ENCODE measurements around the gene TUBG2. TPM values are rescaled to one million over a fixed set of nuclear protein-coding genes. Genes with fewer than 3 reads are reported as not detected.

TUBG2 gene
- total RNA-seq, 1 experiment from 2014 or later: 20.9 TPM

DNA sequence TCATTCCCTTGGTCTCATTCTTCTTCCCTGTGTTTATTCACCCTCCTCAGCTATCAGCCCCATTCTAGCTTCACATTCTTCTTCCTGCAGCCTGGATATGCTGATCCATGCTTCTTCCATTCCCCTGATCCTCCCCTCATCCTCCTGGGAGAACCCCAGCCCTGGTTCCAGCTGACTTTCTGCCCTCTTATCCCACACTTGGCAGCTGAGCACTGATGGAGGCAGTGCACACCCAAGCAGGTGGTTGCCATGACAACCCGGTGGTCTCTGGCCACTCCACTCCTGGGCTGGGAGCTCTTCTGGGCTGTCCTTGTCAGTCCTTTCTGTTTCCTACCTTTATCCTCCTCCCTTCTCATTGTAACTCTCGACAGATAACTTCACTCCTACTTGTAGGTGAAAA is 16.7 kb upstream of the TUBG2 start (continued):
- TF ChIP-seq, protein P1, sequence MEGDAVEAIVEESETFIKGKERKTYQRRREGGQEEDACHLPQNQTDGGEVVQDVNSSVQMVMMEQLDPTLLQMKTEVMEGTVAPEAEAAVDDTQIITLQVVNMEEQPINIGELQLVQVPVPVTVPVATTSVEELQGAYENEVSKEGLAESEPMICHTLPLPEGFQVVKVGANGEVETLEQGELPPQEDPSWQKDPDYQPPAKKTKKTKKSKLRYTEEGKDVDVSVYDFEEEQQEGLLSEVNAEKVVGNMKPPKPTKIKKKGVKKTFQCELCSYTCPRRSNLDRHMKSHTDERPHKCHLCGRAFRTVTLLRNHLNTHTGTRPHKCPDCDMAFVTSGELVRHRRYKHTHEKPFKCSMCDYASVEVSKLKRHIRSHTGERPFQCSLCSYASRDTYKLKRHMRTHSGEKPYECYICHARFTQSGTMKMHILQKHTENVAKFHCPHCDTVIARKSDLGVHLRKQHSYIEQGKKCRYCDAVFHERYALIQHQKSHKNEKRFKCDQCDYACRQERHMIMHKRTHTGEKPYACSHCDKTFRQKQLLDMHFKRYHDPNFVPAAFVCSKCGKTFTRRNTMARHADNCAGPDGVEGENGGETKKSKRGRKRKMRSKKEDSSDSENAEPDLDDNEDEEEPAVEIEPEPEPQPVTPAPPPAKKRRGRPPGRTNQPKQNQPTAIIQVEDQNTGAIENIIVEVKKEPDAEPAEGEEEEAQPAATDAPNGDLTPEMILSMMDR (IDR thresholded peaks at IDR 0.05 in 2 of 3, conservative IDR thresholded peaks at IDR 0.05 in 1 of 3; ENCODE audit: borderline replicate concordance in 1 of 3, insufficient read depth in 1 of 3, low read depth in 2 of 3, low read length in 2 of 3): no peak
- no peak for TF ChIP-seq EZH2phosphoT487 (IDR thresholded peaks at IDR 0.05; ENCODE audit: borderline replicate concordance)
- TF ChIP-seq JUND (IDR thresholded peaks at IDR 0.05): no peak
- TF ChIP-seq ZNF274 (IDR thresholded peaks at IDR 0.05; ENCODE audit: low read depth, low read length): no peak

DNA sequence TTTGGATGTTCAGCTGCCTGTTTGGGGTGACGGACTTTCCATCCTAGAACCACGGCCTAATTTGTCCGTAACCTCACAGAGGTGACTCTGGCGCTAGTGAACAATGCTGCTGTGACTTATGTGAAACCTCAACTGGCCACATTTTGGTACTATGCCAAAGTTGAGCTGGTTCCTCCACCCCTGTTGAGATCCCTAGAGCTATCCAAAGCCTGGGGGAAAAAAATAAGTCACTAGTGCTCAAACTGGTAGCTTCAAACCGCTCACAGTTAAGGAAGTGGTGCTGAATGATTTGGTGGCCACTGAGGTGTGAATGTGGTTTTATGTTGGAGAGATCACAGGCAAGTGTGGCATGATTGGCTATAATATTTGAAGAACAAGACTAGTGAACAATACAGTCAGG is 11.3 kb upstream of the TUBG2 start:
- TF ChIP-seq, protein P2, sequence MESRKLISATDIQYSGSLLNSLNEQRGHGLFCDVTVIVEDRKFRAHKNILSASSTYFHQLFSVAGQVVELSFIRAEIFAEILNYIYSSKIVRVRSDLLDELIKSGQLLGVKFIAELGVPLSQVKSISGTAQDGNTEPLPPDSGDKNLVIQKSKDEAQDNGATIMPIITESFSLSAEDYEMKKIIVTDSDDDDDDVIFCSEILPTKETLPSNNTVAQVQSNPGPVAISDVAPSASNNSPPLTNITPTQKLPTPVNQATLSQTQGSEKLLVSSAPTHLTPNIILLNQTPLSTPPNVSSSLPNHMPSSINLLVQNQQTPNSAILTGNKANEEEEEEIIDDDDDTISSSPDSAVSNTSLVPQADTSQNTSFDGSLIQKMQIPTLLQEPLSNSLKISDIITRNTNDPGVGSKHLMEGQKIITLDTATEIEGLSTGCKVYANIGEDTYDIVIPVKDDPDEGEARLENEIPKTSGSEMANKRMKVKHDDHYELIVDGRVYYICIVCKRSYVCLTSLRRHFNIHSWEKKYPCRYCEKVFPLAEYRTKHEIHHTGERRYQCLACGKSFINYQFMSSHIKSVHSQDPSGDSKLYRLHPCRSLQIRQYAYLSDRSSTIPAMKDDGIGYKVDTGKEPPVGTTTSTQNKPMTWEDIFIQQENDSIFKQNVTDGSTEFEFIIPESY (IDR thresholded peaks at IDR 0.05; ENCODE audit: extremely low read depth, insufficient replicate concordance, low read length): no peak
- no peak overlapping the region for H3K4me3 ChIP-seq (replicated peaks in 1 of 2; ENCODE audit: low read depth in 1 of 2, low read length in 2 of 2)
- H3K27ac ChIP-seq (ENCODE audit: low read depth, low read length): no peak overlapping the region
- ChIA-PET POLR2A (no interaction called here), RAD21 (ENCODE audit: low non-redundant PET in 1 of 2, low total read pairs in 2 of 2, uncharacterized antibody in 2 of 2, unreplicated experiment in 2 of 2) (no interaction called here), CTCF (no interaction called here)
- no peaks in the 10 kb centered on the region for H3K79me2 ChIP-seq (ENCODE audit: insufficient read depth, low read length)
- H4K20me1 ChIP-seq (ENCODE audit: insufficient read depth): no peaks in the 10 kb centered on the region
- H3K4me1 ChIP-seq (ENCODE audit: control insufficient read depth in 1 of 2, insufficient read depth in 2 of 2, low read length in 2 of 2): no peaks in the 10 kb centered on the region
- no peaks in the 10 kb centered on the region for H3K27me3 ChIP-seq (ENCODE audit: insufficient read depth, low read length)
- no peak overlapping the region for H3K9ac ChIP-seq (ENCODE audit: low read length)
- H2AFZ ChIP-seq (ENCODE audit: low read depth, low read length, poor library complexity, severe bottlenecking): no peak overlapping the region
- H3K36me3 ChIP-seq (ENCODE audit: control insufficient read depth in 1 of 2, insufficient read depth in 2 of 2, low read length in 2 of 2): no peaks in the 10 kb centered on the region
- ATAC-seq (no peak), DNase-seq (ENCODE audit: low read depth, low spot score) (no peak)
- no peaks in the 10 kb centered on the region for H3K9me3 ChIP-seq (ENCODE audit: control insufficient read depth in 1 of 2, insufficient read depth in 1 of 2, low read depth in 1 of 2, low read length in 2 of 2)
- no peak overlapping the region for H3K4me2 ChIP-seq (ENCODE audit: low read length)
- no TSS peak for BruUV-seq (replicated peaks)
- no peaks in the 10 kb centered on the region for H3K9me2 ChIP-seq (ENCODE audit: insufficient read depth)
- intact Hi-C loops (cut with micrococcal nuclease): no loop called here
